Uterus (tissue), 4 donors: ENCODE results near the gene LYST. TPM values are rescaled to one million over a fixed set of nuclear protein-coding genes. Genes with fewer than 3 reads are reported as not detected.
A peak's percentile ranks its signal among the peaks of the same experiment; 100 is the strongest.

ENCODE experiments used
- DNase-seq, 2 donors: peaks; one replicate each; pipeline ENCODE4 v3.0.0-alpha.2; 2019 to 2020
- H3K27ac ChIP-seq, 2 donors: fragments of 200-600 bp; sonication (generic); 1 replicate in 1 of 2; 2 replicates in 1 of 2; pipeline ENCODE4 v1.5.1; 2016 to 2018
- H3K27me3 ChIP-seq, 2 donors: fragments of 200-600 bp; sonication (generic); one replicate each; pipeline ENCODE4 v1.5.1; 2018 to 2019; ENCODE audit warnings: control low read depth in 1 of 2
- H3K36me3 ChIP-seq, 2 donors: fragments of 200-600 bp; sonication (generic); one replicate each; pipeline ENCODE4 v1.5.1; 2019; ENCODE audit warnings: control low read depth in 1 of 2
- H3K4me1 ChIP-seq, 2 donors: fragments of 200-600 bp; sonication (generic); one replicate each; pipeline ENCODE4 v1.5.1; 2018 to 2019; ENCODE audit warnings: control low read depth in 1 of 2
- H3K4me3 ChIP-seq, 2 donors: fragments of 200-600 bp; sonication (generic); 1 replicate in 1 of 2; 2 replicates in 1 of 2; pipeline ENCODE4 v1.5.1; 2018 to 2019; ENCODE audit warnings: mild to moderate bottlenecking in 1 of 2
- H3K9me3 ChIP-seq, 2 donors: fragments of 200-600 bp; sonication (generic); one replicate each; pipeline ENCODE4 v1.5.1; 2019; ENCODE audit warnings: control low read depth in 1 of 2
- POLR2A ChIP-seq, 2 donors: fragments of 450-650 bp; IDR thresholded peaks; one replicate each; pipeline ENCODE4 v1.6.1; 2016; ENCODE audit warnings: antibody characterized with exemption in 2 of 2, mild to moderate bottlenecking in 1 of 2, moderate library complexity in 1 of 2
- intact Hi-C: fragments of 100-400 bp; cut with DNase I; formaldehyde crosslinking; loops from one replicate; pipeline ENCODE4 v1.15.1; 2023; ENCODE audit warnings: low total_unique reads
- total RNA-seq, 4 donors: library from RNA; depleted of rRNA in 3 of 4; stranded (reverse); fragments of >200 nt in 3 of 4; gene quantifications; one replicate each; pipeline versions ENCODE4 v1.1.0 to v1.2.4, GENCODE V29; 2014 to 2023
- TF ChIP-seq, protein P1 (sequence below), 4 experiments: fragments of 200-600 bp in 2 of 4; fragments of 450-650 bp in 2 of 4; sonication (generic) in 2 of 4; IDR thresholded peaks; one replicate each; pipeline ENCODE4 v1.5.1; 2016 to 2019; ENCODE audit warnings: antibody characterized with exemption in 4 of 4, mild to moderate bottlenecking in 2 of 4, moderate library complexity in 1 of 4
- donor health status: DM: yes; HTN: yes; CAD: no.

Gene LYST
- total RNA-seq, 4 donors from 2014 or later = 25.6 to 68.2 (median 32.9) TPM

DNA sequence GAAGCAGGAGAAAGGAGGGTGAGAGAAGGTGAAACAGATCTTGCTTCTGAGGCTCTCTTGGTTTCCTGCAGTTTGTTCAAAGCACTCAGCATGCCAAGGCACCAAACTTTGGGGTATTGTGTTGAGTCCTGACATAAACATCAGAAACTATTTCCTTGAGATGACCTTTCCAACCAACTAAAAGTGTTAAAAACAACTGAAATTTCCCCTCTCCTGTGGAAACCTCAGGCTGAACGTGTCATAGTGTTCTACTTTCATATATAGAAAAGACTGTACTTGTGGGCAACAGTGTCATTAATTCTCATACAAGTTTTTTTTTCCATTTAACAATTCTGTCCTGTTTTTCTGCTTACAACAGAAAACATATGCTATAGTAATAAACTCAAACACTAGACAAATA is 6.3 kb upstream of the LYST start:
- Histone ChIP-seq H3K4me3 (no peak overlapping the region), H3K36me3 (no peaks in the 10 kb centered on the region), H3K27me3 (no peaks in the 10 kb centered on the region), H3K27ac (no peak overlapping the region), H3K4me1 (no peaks in the 10 kb centered on the region), H3K9me3 (no peaks in the 10 kb centered on the region)
- DNase-seq = no peak
- intact Hi-C loops = no loop called here
- TF ChIP-seq, protein P1, sequence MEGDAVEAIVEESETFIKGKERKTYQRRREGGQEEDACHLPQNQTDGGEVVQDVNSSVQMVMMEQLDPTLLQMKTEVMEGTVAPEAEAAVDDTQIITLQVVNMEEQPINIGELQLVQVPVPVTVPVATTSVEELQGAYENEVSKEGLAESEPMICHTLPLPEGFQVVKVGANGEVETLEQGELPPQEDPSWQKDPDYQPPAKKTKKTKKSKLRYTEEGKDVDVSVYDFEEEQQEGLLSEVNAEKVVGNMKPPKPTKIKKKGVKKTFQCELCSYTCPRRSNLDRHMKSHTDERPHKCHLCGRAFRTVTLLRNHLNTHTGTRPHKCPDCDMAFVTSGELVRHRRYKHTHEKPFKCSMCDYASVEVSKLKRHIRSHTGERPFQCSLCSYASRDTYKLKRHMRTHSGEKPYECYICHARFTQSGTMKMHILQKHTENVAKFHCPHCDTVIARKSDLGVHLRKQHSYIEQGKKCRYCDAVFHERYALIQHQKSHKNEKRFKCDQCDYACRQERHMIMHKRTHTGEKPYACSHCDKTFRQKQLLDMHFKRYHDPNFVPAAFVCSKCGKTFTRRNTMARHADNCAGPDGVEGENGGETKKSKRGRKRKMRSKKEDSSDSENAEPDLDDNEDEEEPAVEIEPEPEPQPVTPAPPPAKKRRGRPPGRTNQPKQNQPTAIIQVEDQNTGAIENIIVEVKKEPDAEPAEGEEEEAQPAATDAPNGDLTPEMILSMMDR (IDR thresholded peaks at IDR 0.05) = no peak
- no peak for TF ChIP-seq POLR2A (IDR thresholded peaks at IDR 0.05)

DNA sequence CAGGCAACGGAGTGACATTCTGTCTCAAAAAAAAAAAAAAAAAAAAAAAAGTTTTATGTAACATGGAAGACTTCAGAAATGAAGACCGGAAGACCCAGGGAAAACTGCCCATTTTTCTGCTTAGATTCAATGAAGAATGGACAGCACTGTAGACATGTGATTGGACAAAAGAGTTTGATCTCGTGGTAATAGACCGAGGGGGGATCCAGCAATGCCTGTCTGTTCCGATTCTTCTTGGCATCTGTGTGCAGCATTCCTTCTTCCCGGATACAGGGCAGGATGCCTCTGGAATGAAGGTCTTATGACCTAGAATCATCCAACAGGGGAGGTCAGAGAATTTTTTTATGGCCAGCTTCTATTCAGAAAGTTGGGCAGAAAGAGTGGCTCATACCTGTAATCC is 5.6 kb upstream of the LYST start:
- intact Hi-C loops = no loop called here
- H3K9me3 ChIP-seq = no peaks in the 10 kb centered on the region
- H3K27ac ChIP-seq = no peak overlapping the region
- no peaks in the 10 kb centered on the region for H3K27me3 ChIP-seq
- DNase-seq = no peak
- no peaks in the 10 kb centered on the region for H3K36me3 ChIP-seq
- H3K4me3 ChIP-seq = no peak overlapping the region
- TF ChIP-seq, protein P1 (IDR thresholded peaks at IDR 0.05) = no peak
- no peak for TF ChIP-seq POLR2A (IDR thresholded peaks at IDR 0.05)
- no peaks in the 10 kb centered on the region for H3K4me1 ChIP-seq

GRCh38 chr1:235867903-235868469 is 1.3 kb upstream of the LYST start:
- intact Hi-C loops = no loop called here
- Histone ChIP-seq H3K27me3 (no peaks in the 10 kb centered on the region), H3K9me3 (no peaks in the 10 kb centered on the region), H3K4me3 (no peak overlapping the region), H3K27ac (peak overlapping the region; percentile 92 to 96), H3K4me1 (peaks cover 0 to 5% of the 10 kb centered on the region in 2 donors), H3K36me3 (no peaks in the 10 kb centered on the region)
- no peak for DNase-seq
- no peak for TF ChIP-seq POLR2A (IDR thresholded peaks at IDR 0.05)
- TF ChIP-seq, protein P1 (IDR thresholded peaks at IDR 0.05) = no peak

DNA sequence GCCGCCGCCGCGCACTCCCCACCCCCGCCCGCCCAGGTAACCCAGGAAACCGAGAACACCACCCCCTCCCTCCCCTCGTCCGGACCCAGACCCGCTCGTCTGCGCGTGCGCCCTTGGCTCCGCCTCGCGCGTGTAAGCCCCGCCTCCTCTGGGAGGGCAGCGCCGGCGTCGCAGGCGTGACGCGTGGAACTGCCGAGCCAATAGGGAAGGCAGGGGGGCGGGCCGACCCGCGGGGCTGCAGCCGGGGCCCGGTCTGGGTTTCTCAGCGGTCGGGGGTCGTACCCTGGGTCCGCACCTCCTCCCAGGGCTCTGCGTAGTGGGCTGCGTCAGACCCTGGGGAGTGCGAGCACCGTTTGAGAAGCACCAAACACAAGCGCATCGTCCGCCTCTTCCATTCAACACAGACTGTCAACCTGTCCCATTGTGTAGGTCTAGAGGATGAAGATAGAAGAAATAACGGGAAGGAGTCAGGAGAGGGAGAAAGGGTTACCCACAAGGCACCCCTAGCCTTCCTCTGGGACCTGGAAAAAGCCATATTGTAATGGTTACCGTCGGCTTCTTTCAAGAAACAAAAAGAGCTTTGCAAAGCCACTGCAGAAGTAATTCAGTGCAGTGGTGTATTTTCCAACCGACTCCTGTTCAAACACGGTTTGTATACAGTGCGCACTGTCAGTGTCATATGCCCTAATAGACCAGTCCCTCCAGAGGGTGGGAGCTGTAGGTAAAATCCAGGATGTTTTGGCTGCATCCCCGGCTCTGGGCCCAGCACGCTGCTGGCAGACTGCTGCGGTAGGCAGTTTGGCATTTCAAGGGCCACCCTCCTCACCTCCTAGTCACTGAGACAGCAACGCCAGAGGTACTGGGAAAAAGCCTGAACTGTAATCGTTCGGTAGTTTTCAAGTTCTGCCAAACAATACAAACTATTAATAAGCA is 473 bp upstream of the LYST start:
- Histone ChIP-seq H3K36me3 (no peaks in the 10 kb centered on the region), H3K9me3 (no peaks in the 10 kb centered on the region), H3K27ac (peak overlapping the region; percentile 92 to 96), H3K4me3 (peak overlapping the region; percentile 69 to 86), H3K4me1 (peaks cover 0 to 5% of the 10 kb centered on the region in 2 donors), H3K27me3 (no peaks in the 10 kb centered on the region)
- intact Hi-C loops = no loop called here
- DNase-seq = peak; percentile 95 to 98
- peak; percentile 84 to 88 for TF ChIP-seq POLR2A (IDR thresholded peaks at IDR 0.05)
- TF ChIP-seq, protein P1 (IDR thresholded peaks at IDR 0.05) = peak in 1 of 4 experiments; percentile 3
